RWPE1 (cell line): ENCODE results near the gene DDB1.

ENCODE experiments used
- CTCF ChIA-PET: fragments of 350-600 bp; sonication (Branson Sonifier 250); formaldehyde crosslinking; extraction: SDS; loops from one replicate; lab custom pipeline; 2021; lab: Yijun Ruan, JAX
- POLR2A ChIA-PET: fragments of 400-600 bp; formaldehyde crosslinking; extraction: SDS; loops from one replicate; lab custom pipeline; 2020; ENCODE audit warnings: antibody characterized with exemption; ENCODE audit not compliant: low non-redundant PET; lab: Yijun Ruan, JAX
- DNase-seq: peaks from one replicate; pipeline ENCODE4 v3.0.0; 2012; ENCODE audit warnings: low spot score
- H3K27ac ChIP-seq: fragments of 450-650 bp; 2 replicates; pipeline ENCODE4 v1.5.1; 2017
- CTCF ChIP-seq: fragments of 450-650 bp; conservative IDR thresholded peaks from 2 replicates; pipeline ENCODE4 v1.5.1; 2017; ENCODE audit warnings: low read depth, mild to moderate bottlenecking

DDB1 gene

GRCh38 chr11:61309739-61310138, 23.2 kb downstream of the DDB1 start:
- POLR2A ChIA-PET: no interaction called here
- H3K27ac ChIP-seq: no peak overlapping the region
- TF ChIP-seq CTCF: no peak
- CTCF ChIA-PET: interaction anchor here (0.5 to 1.2 kb wide), 2 partner anchors 50 to 76 kb away, joined by 3 to 4 read pairs; no protein-coding TSS in a partner anchor
- no peak for DNase-seq

DNA sequence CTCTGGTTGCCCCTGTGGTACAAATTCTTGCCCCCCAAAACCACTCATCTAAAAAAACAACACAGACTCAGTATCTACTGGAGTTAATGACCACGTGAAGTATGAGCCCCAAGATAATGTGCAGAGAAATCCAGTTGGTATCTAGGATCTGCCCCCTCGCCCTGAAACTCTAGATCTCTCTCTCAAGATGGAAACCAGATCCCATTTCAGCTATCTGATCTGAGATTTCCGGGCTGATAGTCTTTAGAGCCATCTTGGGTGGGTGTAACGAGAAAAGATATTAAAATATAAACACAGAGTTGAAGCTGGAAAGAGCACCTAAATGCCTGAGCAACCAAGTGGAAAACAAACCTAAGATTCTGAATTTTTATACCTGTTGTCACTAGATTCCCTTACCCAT, 23.8 kb downstream of the DDB1 start:
- ChIA-PET POLR2A (no interaction called here), CTCF (interaction anchor here (0.5 kb wide), 1 partner anchor 49 kb away, joined by 3 read pairs; no protein-coding TSS in a partner anchor)
- DNase-seq: no peak
- H3K27ac ChIP-seq: no peak overlapping the region
- no peak for TF ChIP-seq CTCF

DNA sequence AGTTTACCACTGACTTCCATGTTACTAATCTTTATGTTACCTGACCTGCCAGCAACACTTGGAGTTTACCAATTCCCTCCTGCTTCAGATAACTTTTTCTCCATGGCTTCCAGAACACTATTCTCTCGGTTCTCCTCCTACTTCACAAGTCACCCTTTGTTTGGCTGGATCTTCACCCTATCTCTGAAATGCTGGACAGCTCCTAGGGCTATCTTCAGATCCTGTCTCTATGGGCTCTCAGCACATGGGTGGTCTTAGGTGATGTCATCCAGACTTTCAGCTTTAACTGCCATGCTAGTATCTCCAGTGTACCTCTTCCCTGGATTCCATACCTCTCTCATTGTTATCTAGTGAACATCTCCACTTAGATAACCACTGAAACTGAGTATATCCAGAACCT, 25.6 kb downstream of the DDB1 start:
- no peak for TF ChIP-seq CTCF

DNA sequence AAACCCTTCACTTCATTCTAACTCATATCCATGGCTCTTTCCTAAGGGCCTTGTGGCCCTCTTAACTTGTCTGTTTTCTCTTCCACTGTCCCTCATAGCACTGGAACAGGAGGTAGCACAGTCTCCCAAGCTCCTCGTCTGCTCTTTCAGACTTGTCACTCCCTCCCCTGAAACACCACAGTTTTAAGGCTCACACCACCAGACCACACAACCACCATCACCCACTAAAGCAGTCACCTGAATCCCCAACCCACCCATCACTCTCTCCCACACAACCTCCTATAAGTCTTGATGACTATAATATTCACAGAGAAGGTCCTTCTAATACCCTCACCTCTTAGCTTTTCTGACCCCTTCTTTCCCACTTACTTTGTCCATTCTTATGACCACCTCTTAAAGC, 26.7 kb downstream of the DDB1 start:
- no peak for TF ChIP-seq CTCF
- ChIA-PET POLR2A (no interaction called here), CTCF (no interaction called here)
- no peak for DNase-seq
- H3K27ac ChIP-seq: no peak overlapping the region

More for the DNA sequence above, 25.6 kb downstream of the DDB1 start:
- no peak overlapping the region for H3K27ac ChIP-seq
- no peak for DNase-seq
- POLR2A ChIA-PET: no interaction called here
- CTCF ChIA-PET: no interaction called here

GRCh38 chr11:61305417-61305816, 27.5 kb downstream of the DDB1 start:
- no peak for DNase-seq
- H3K27ac ChIP-seq: no peak overlapping the region
- ChIA-PET CTCF (interaction anchor here (0.6 kb wide), 1 partner anchor 24 kb away, joined by 5 read pairs; no protein-coding TSS in a partner anchor), POLR2A (no interaction called here)
- no peak for TF ChIP-seq CTCF

DNA sequence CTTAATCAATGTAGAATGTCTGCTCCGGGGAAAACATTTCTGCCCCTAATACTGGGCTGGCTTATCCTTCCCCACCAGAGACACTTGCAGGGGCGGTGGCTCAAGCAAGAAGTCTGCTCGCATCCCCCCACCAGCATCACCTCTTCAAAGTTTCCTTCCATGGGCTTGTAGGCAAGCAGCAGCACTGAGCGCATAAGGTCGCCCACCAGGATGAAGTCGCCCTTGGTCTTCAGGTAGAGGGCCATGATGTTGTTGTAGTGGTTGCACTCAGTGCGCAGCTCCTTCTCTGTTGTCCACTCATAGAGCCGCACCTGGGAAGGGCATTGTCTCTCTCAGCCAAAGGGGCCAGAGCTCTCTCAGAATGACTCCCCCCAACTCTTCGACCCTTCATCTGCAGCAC, 29.2 kb downstream of the DDB1 start:
- POLR2A ChIA-PET: no interaction called here
- CTCF ChIA-PET: no interaction called here
- DNase-seq: no peak
- no peak overlapping the region for H3K27ac ChIP-seq
- no peak for TF ChIP-seq CTCF
